LNCAP (cell line): ENCODE results near the gene RNASEH1.

ENCODE experiments used
- CTCF ChIP-seq: fragments of 450-650 bp; IDR thresholded peaks from 2 replicates; pipeline ENCODE4 v1.5.1; 2017; ENCODE audit warnings: mild to moderate bottlenecking

RNASEH1 gene

GRCh38 chr2:3587021-3587420, 28.9 kb upstream of the RNASEH1 start:
- TF ChIP-seq CTCF, result no peak

GRCh38 chr2:3586220-3586619, 28.1 kb upstream of the RNASEH1 start:
- TF ChIP-seq CTCF, result no peak

- no peak for TF ChIP-seq CTCF
Observed at GRCh38 chr2:3585261-3586109, 27.4 kb upstream of the RNASEH1 start.

- no peak for TF ChIP-seq CTCF
Observed at GRCh38 chr2:3584608-3585260, 26.6 kb upstream of the RNASEH1 start.

- TF ChIP-seq CTCF, result no peak
Observed at GRCh38 chr2:3584076-3584475, 25.9 kb upstream of the RNASEH1 start.

GRCh38 chr2:3581367-3582262, 23.5 kb upstream of the RNASEH1 start:
- TF ChIP-seq CTCF, result no peak

- TF ChIP-seq CTCF, result no peak
Observed at GRCh38 chr2:3580449-3580848, 22.3 kb upstream of the RNASEH1 start.
